Measurements from ENCODE around the gene SLC6A19.

DNA sequence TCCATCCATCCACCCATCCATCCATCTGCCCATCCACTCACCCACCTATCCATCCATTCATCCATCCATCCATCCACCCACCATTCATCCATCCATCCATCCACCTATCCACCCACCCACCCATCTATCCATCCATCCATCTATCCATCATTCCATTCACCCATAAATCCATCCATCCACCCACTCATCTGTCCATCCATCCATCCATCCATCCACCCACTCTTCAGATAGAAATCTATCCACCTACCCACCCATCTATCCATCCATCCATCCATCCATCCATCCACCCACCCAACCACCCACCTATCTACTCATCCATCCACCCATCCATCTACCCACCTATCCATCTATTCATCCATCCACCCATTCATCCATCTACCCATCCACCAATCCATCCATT, 35.0 kb upstream of the SLC6A19 start:
- TF ChIP-seq, protein P1, sequence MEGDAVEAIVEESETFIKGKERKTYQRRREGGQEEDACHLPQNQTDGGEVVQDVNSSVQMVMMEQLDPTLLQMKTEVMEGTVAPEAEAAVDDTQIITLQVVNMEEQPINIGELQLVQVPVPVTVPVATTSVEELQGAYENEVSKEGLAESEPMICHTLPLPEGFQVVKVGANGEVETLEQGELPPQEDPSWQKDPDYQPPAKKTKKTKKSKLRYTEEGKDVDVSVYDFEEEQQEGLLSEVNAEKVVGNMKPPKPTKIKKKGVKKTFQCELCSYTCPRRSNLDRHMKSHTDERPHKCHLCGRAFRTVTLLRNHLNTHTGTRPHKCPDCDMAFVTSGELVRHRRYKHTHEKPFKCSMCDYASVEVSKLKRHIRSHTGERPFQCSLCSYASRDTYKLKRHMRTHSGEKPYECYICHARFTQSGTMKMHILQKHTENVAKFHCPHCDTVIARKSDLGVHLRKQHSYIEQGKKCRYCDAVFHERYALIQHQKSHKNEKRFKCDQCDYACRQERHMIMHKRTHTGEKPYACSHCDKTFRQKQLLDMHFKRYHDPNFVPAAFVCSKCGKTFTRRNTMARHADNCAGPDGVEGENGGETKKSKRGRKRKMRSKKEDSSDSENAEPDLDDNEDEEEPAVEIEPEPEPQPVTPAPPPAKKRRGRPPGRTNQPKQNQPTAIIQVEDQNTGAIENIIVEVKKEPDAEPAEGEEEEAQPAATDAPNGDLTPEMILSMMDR (IDR thresholded peaks at IDR 0.05): no peak
- TF ChIP-seq POLR2A (IDR thresholded peaks at IDR 0.05): no peak
- TF ChIP-seq EP300 (IDR thresholded peaks at IDR 0.05): no peak

All from tibial nerve (tissue), 4 donors.